HG02759 (cell line): Measurements from ENCODE around the gene HOXC11.

Experiments used
- ATAC-seq: cut with Tn5 transposase; IDR thresholded peaks from one replicate; pipeline ENCODE4 v1.9.1; 2021; ENCODE audit warnings: mild to moderate bottlenecking, moderate library complexity; ENCODE audit not compliant: unreplicated experiment

The HOXC11 gene

DNA sequence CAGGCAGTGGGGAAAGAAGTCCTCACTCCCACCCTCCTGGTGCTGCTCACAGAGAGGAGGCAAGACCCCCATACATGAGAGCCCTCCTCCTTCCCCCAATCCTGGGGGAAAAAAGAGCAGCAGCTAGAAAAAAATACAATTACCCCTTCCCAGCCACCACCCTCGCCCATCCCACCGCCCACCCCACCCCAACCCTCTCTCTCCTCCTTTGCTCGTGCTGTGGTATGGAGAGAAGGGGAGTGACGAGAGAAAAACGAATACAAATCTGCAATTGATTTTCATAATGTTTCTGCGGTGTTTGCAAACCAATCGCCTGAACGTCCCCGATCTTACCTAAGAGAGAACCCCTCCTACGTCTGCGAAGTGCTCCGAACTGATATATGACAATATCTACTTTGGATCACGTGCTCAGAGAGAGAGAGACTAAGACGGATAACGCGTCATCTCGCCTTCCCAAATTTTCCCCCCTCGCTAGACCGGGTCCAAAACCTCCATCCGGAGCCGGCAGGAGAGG lies at the start of gene HOXC11:
Gene HOXC11 (plus strand): TSS at position 405 of the 514 bp plus-strand sequence. CDS start 116 bp downstream, outside the sequence.
- no peak for ATAC-seq

DNA sequence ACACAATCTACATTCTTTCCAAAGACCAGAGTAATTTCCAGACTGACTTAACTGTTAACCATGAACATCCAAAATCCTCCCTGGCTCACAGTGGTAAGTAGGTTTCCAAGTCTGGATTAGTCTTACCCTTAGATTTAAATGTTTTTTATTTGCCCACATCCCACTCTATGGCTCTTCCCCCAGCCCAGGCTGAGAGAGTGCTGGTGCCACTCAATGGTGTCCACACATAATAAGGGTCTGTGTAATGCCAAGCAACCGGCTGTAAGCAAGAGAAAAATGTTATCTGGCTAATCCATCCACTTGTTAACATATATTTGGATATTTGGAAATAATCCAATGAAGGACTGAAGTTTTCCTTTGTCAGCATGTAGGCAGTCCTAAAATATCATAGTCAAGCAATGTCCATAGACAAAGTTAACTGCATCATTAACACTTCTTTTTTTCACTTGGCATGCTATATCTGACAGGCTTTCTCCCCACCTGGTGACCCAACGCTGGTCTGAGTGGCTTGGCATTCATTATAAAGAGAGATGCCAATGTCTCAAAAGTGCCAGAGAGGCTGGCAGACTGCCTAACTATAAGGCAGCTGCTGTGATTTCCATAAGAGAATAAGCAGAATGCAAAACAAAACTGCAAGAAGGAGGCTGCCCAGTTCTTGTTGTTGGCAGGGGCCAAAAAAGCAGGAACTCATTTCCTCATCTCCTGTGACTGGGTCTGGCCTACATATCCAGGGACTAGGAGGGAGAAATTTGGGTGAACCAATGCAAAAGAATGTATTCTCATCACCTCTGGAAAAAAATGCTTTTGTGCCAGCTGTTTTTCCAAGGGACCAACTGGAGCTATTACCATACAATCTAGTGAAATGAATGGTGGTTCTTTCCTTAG lies 48.2 kb upstream of the HOXC11 start:
- ATAC-seq, result no peak

DNA sequence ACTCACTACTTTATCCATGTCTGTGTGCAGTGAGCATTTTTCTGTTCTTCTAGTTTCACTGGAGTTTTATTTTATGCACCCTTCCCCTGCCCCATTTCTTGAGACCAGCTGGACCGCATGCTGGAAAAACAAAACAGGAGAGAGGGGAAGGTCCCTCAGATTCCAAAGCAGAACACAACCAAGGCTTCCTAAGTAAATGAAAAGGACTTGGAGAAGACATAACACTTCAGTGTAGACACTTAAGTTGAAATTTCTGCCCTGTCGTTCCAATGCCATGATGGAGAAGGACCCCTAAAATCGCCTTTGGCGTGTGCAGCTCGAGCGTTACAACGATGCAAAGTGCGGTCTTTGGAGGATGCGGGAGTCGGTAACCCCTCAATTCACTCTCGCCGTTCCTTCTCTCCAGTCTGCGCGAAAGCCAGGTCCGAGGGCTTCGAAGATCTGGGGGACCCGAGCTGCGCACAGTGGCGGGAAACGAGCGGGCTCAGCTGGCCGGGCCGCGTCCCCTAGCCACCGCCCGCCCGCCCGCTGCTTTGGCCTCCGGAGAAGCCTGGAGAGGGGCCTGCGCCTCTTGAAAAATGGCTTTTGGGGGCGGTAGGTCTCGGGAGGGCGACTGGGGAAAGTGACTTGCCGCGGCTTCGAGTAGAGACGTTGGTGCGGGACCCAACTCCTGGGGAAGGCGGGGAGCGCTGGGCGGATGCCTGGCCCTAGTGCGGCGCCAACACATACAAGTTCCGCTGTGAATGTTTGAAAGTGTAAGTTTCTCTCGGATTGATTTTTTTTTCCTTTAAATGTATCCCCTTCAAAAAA lies 45.5 kb upstream of the HOXC11 start:
- ATAC-seq, result no peak

DNA sequence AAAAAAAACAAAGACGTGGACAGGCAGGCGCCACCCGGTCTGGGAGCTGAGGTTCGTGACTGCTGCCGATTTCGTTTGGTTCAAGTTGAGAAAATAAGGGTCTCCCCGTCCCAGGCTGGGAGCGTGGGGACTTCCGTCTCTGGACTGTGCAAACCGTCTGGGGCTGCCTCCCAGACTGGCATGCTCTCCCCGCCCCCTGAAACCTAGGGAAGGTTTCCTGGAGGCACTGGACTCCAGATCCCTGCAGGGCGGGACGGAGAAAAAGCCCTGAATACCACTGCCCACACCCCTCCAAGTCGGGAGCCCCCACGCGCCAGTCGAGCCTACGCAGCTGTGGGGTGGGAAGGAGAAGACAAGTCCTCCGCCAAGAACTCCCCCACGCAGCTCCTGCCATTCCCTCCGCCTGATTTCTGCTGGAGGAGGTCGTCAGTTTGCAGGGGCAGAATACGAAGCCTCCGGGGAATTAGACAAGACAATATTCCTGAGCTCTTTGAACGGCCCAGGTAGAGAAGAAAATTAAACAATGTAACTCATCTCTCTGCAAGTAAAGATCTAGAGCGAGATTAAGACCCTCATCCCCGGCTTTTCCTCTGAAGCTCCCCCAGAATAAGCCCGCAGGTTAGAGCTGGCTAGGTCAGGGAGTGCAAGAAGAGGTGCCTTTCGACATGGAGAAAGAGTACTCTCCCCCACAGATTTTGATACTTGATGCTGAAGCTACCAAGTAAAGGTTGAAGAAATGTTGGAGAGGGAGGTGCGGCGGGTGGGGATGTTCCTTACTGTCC lies 44.7 kb upstream of the HOXC11 start:
- ATAC-seq, result no peak

DNA sequence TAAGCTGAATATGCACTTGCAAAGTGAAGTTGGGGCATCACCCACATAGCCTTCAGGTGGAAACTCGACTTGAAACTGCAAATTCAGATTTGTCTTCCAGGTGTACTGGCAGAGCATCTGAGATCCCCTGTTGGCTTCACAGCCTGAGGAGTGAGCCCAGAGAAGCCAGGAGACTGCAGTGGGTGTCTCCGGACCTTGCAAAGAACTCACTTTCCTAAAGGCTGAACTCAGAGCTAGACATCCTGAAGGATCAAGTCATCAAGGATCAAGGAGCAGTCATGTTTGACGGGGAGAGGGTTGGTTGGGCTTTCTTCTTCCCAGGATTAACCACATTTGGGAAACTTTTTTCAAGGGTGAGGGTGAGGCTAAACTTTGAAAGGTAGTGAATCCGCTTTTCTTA lies 43.4 kb upstream of the HOXC11 start:
- ATAC-seq, result no peak

DNA sequence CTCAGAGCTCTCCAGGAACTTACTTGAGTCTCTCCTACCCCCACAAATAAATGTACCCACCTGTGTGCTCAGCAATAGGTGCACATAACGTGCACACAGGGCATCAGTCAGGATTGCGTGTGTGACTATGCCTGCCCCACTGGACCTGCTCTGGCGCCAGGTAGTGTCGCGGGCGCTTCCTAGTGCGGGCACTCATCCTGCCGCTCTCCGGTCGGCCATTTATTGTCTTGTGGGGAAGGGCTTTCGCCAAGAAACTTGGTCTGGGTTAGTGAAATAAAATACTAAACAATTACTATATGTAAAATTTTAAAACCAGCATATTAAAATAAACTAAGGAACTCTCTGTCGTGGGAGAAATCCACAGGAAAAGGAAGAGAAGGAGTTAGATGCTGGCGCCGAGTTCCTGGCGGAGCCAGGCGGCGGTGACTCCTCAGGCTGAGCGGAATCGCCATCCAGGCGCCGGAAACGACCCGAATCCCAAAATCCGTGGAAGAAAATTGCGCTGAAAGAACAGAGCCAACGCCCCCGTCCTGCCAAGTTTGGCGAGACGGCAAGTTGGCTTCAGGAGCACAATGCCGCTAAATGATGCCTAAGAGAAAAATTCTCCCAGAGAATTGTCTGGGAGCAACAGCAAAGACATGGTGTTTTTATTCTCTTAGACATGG lies 42.2 kb upstream of the HOXC11 start:
- ATAC-seq, result no peak

DNA sequence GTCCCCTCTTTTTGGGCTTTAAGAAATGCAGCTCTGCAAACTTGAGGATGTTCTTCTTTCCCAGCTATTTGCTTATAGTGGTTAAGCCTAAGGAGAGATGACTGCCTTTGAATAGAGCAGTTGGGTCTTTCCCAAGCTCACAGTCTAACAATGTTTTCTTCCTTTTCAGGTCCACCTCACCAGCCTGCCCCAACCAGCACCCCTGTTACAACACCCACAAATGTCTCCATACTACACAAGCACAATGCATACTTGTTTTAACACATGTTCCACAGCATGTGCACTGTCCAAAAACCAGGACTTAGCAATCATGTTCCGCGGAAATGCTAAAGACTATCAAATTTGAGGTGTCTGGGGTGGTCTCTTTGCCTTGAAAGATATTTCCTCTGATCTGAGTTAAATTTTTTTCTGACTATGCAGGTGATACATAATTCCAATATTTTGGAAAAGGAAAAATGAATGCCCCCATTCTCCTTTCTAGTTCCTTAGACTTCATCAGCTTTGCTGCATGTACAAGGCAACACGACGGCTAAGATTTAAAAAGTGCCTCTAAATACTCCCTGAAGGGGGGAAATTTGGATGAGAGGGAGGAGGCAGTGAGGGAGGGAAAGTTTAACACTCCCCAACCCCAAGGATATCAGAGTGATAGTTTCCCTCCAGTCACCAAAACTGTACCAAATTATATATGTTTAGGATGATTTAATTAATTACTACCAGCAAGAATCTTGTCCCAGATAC lies 40.9 kb upstream of the HOXC11 start:
- ATAC-seq, result no peak

DNA sequence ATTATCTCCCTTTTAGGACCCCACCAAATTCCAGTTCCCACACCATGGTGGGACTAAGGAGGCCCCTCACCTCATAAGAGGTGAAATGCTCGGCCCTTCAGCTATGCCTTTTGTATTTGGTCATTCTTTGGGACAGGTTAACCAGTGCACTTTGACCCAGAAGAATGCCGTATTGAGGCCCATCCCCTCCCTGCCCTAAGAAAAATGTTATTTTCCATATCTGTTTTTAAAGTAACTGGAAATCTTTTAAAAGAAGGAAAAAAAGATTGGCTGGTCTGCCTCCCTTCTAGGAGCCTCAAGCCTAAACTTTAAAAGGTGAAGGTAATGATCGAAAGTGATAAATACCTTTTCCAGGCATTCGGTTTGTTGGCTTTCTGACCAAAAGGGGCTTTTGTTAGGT lies 40.0 kb upstream of the HOXC11 start:
- no peak for ATAC-seq

DNA sequence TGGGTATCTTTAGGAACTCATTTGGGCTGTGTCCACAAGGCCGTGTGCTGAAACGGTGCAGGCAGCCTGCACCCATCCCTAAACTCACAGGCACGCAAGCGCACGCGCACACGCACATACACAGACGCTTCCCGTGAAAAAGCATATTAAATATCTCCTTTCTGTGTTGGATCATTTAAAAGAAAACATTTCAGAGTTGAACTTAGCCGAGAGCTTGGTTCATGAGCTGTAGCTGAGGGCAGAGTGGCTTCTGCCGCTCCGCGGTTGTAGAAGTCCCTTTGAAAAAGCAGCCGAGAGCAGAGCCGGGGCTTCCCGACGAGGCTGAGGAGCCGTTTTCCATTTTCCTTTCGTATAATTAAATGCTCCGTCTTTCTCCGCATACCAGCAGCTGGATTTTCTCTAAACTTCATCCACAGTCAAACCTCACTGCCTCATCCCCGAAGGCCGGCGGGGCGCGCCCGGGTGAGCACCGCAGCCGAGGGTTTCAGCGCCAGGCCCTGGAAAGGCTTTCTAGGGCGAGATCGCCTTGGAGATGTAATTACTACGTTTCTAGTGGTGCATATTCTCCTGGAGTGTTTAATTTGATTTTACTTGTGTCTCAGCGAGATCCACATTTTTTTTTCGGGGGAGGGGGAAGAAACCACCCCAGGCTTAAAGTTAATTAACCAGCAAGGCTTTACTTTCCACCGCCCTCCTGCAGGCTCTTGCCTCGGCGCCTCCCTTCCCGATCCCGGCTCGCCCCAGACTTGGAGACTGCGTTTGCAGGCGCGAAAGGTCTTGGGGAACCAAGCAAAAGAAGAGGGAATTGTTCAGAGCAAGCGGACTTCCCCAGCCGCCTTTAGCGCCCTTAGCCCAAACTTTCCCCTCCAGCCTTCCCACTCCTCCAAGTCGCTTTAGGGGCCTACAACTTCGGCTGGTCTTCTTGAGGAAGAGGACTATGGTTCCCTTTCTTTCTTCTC lies 37.3 kb upstream of the HOXC11 start:
- ATAC-seq, result no peak

DNA sequence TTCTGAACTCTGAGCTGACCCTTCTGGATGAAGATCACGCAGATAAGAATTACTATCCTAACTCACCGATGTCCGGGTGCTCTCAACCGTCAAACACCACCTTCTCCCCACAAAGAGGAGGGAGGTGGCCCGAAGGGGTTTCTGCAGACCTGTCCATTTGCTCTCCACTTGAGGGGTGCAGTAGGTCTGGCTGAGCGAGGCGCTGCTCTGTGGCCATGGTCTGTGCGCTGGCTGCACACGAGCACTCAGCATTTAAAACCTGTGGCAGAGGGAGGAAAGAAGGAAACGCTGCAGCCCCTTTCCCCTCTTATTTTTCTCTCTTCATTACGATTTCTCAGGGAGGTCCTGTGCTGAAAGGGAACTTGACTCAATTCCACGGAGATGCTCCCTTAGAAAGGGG lies 35.8 kb upstream of the HOXC11 start:
- no peak for ATAC-seq

DNA sequence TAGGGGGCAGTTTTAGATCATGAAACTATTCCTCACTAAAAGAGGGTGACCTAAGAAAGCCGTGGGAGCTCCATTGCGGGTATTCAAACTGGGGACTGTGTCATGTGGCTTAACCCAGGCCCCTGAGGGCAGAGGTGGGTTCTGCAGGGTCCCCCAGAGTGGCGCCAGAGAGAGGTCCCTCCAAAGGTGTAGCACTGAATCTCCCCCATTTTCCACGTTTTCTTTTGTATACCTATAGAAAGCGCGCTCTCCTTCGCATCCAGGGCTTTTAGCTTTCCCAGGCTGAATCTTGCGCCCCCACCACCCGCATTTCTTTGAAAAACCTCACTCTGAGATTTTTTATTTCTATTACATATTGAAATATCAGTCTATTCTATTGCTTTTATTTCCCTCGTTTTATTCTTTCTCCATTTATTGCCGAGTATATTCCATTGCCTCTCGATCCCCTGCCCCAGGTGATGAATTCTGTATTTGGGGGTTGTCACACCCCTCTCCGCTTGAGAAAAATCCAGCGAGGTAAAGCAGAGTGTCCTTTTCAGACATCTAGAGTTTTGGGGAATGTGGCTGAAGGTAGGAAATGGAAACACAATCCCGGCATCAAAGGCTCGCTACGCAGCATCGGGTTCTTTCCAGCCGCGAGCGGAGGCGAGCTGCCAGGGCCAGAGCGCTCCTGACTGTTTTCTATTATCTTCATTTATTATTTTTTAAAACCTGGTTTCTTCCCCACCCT lies 35.2 kb upstream of the HOXC11 start:
- ATAC-seq, result no peak

DNA sequence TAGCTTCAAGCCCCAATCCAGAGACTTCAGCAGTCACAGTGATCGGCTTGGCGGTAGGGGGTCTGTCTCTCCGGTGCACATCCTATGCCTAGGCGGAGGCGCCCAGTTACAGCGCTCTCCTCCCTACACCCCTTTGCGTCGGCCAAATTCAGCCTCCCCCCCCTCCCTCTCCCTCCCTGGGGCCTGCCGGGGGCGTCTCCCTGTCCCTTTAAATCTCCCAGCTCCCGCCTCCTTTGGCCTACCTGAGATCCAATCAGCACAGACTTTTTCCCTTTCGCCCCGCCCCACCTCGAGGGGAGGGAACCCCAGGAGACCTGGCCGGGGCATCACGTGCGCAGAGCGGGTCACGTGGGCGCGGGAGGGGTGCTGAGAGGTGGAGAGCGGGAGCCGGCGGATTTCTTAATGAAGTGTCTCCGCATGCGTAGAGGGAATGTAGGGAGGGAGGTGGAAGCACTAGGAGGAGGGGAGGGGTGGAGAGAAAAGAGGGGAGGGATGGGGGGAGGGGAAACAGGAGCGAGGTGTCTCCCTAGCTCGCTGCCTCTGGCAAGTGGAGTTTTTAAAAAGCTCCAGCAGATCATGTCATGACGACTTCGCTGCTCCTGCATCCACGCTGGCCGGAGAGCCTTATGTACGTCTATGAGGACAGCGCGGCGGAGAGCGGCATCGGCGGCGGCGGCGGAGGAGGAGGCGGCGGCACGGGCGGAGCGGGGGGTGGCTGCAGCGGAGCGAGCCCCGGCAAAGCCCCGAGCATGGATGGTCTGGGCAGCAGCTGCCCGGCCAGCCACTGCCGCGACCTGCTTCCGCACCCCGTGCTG lies 34.4 kb upstream of the HOXC11 start, which contains the start of gene HOXC13:
Gene HOXC13 (plus strand): TSS at position 506 of the 815 bp plus-strand sequence. CDS start 76 bp downstream, at position 582.
- no peak for ATAC-seq

DNA sequence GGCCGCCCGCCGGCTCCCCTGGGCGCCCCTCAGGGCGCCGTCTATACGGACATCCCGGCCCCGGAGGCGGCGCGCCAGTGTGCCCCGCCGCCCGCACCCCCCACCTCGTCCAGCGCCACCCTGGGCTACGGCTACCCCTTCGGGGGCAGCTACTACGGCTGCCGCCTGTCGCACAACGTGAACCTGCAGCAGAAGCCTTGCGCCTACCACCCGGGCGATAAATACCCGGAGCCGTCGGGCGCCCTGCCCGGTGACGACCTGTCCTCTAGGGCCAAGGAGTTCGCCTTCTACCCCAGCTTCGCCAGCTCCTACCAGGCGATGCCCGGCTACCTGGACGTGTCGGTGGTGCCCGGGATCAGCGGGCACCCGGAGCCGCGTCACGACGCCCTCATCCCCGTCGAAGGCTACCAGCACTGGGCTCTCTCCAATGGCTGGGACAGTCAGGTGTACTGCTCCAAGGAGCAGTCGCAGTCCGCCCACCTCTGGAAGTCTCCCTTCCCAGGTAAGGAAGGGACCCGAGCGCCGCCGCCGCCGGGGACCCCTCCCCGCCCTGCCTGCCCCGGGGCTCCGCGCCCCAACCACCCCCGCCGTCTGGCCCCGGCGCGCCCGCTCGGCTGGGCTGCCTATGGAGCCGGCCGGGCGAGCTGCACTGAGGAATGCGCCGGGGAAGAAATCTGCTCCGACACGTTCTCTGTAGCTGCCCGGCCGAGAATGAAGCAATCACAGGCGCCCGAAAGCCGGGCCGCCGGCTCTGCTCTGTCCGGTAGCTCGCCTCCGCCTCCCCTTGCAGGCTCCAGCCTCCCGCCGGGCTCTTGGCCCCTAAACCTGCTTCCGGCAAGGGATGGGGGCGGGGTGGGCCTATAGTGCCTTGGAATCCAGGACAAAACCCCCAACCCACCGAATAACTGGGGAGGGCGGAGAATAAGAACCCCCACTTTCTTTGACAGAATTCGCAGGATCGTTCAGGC lies 33.5 kb upstream of the HOXC11 start:
- ATAC-seq, result no peak

DNA sequence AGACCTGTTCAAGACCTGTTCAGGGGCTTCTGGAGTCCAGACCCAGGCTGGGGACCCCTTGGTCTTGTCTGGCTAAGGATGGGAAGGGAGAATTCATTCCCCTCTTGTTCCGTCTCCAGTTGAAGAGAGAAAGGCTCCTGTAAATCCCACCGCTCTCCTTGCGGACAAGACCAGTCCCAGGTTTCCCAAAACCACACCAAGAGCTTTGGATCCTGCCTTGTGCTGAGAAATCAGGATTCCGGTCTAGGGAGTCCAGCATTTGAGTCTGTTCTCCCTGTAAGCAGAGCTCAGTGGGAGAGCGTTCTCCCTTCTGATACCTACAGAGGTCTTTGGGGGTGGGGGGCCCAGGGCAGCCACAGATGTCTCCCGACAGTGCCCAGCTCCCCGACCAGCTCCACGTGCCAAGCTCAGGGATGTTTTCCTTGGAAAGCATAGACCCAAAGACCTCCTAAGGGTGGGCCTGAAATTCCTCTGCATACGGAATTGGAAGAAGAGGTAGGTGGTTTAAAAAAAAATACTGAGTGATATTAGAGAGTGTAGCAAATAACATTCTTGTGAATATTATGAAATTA lies 32.4 kb upstream of the HOXC11 start:
- no peak for ATAC-seq

DNA sequence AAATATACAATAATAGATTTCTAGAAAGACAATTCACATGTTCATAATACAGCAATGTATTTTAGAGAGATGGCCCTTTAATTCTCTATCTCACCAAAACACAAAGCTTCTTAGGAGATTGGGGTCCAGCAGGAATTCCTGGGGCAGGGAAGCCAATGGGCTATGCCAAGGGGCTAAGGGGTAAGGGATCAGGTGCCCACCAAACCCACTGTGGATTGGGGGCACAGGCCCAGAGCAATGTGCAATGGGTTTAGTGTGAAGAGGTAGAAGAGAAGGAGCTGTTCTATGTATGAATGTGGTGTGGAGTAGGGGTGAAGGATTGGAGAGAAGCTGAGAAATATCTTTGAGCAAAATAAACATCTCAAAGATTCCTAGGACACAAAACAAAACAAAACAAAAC lies 31.7 kb upstream of the HOXC11 start:
- no peak for ATAC-seq

DNA sequence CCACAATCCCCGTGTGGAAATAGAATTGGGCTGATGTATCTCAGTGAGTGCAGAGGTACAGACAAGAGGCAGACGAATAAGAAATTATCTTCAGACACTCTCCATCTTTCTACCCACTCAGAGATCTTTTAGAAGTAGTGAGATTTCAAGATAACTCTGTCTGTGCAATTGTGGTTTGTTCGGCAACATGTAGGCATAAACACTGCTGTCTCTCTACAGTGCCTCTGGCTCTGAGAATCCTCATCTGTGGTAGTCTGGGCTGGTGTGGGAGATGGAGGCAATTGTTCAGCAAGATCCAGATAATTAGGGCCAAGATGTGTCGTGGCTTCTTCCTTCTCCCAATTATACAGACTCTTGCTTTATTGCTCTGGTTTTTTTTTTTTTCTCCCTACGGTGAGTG lies 31.2 kb upstream of the HOXC11 start:
- ATAC-seq, result no peak
